Measurements from ENCODE around the gene PRDX6.
"Not testable (repeated sequence)": the region's sequence is repeated elsewhere in the genome, so short reads cannot be mapped to it uniquely, and the experiment has no call there.

The PRDX6 gene

DNA sequence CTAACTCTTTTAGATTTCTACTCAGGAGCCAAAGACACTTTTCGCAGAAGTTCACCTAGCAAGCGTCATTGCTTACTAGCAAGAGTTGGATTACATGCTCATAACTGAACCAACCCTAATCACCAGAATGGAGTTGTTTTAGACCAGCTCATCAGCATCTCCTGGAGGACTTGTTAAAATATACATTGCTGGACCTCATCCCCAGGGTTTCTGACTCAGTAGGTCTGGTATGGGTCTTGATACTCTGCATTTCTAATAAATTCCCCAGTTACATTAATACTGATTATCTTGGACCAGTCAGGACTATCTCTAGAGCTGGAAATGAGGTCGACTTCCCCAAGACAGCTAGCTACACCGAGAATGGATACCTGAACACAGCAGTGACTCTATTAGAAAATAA is 9.7 kb upstream of the PRDX6 start:
- no peak for TF ChIP-seq CTCF (IDR thresholded peaks at IDR 0.05; ENCODE audit: low read depth, low read length)
- H3K4me3 ChIP-seq (replicated peaks in 1 of 2; ENCODE audit: low read depth in 2 of 2, low read length in 2 of 2) = no peak overlapping the region
- DNase-seq (ENCODE audit: low read depth in 2 of 2) = peak in 1 of 2 donors; percentile 59

DNA sequence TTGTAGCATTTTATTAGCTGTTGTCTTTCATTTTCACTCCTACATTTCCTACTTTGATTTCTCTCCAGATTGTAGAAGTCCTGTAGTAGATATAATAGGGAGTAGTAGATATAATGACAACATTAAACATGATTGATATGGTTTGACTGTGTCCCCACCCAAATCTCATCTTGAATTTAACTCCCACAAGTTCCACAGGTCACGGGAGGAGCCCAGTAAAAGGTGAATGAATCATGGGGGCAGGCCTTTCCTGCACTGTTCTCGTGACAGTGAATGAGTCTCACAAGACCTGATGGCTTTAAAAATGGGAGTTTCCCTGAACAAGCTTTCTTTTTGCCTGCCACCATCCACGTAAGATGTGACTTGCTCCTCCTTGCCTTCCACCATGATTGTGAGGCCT is 7.5 kb upstream of the PRDX6 start:
- peak in 1 of 2 donors; percentile 12 for DNase-seq (ENCODE audit: low read depth in 2 of 2)
- no peak for TF ChIP-seq CTCF (IDR thresholded peaks at IDR 0.05; ENCODE audit: low read depth, low read length)
- H3K4me3 ChIP-seq (replicated peaks in 1 of 2; ENCODE audit: low read depth in 2 of 2, low read length in 2 of 2) = no peak overlapping the region

DNA sequence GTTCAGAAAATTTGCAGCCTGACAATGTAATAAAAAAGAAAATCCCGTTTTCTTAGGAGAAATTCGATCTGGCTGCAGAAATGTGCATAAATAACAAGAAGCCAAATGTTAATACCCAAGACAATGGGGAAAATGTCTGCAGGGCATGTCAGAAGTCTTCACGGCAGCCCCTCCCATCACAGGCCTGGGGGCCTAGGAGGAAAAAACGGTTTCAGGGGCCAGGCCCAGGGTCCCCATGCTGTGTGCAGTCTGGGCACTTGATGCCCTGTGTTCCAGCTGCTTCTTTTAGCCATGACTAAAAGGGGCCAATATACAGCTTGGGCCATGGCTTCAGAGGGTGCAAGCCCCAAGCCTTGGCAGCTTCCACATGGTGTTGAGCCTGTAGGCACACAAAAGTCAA is 6.5 kb upstream of the PRDX6 start:
- DNase-seq (ENCODE audit: low read depth in 2 of 2) = no peak
- TF ChIP-seq CTCF (IDR thresholded peaks at IDR 0.05; ENCODE audit: low read depth, low read length) = no peak
- H3K4me3 ChIP-seq (replicated peaks in 1 of 2; ENCODE audit: low read depth in 2 of 2, low read length in 2 of 2) = no peak overlapping the region

DNA sequence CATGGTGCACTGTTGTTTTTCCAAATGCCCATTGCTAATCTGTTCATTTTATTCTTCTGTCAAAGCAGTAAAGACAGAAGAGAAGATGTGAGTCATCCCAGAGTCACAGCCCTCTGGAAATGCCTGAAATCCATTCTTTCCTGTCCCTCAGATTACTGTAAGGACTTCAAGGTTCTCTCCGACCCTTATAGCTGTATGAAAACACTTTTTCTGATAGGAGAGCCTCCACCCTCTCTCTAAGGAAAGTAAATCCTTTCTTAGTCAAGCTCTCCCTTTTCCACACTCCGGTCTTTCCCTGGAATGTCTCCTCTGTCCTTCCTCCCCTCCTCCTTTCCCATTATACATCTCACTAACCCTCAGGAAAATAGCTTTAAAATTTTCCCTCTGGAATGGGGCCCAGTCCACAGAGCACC is 3.5 kb upstream of the PRDX6 start:
- no peak for TF ChIP-seq CTCF (IDR thresholded peaks at IDR 0.05; ENCODE audit: low read depth, low read length)
- DNase-seq (ENCODE audit: low read depth in 2 of 2) = peak; percentile 53 to 71
- H3K4me3 ChIP-seq (replicated peaks in 1 of 2; ENCODE audit: low read depth in 2 of 2, low read length in 2 of 2) = peak overlapping the region in 1 of 2 donors; percentile 6

DNA sequence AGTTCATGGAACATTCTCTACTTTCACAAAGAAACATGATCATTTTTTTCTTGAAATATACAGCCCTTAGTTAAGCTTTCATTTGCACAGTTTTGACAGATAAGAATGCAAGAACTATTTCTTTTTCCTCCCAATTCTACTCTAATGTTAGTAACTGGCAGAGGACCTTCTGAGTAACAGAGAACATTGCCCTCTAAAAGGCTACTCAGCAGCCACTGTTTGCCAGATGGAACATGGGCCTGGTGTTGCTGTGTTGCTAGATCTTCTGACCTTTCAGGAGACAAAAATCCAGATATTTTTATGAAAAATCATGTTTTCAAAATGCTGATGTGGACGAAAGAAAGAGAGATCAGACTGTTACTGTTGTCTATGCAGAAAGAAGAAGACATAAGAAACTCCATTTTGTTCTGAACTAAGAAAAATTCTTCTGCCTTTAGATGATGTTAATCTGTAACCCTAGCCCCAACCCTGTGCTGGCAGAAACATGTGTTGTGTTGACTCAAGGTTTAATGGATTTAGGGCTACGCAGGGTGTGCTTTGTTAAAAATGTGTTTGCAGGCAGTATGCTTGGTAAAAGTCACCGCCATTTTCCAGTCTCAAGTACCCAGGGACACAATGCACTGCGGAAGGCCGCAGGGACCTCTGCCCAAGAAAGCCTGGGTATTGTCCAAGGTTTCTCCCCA is 2.9 kb upstream of the PRDX6 start:
- no peak for TF ChIP-seq CTCF (IDR thresholded peaks at IDR 0.05; ENCODE audit: low read depth, low read length)
- no peak overlapping the region for H3K4me3 ChIP-seq (replicated peaks in 1 of 2; ENCODE audit: low read depth in 2 of 2, low read length in 2 of 2)
- peak in 1 of 2 donors; percentile 22 for DNase-seq (ENCODE audit: low read depth in 2 of 2)

GRCh38 chr1:173474780-173475421 is 2.2 kb upstream of the PRDX6 start:
- not testable (repeated sequence) for DNase-seq (ENCODE audit: low read depth in 2 of 2)
- H3K4me3 ChIP-seq (replicated peaks in 1 of 2; ENCODE audit: low read depth in 2 of 2, low read length in 2 of 2) = peak overlapping the region in 1 of 2 donors; percentile 5

DNA sequence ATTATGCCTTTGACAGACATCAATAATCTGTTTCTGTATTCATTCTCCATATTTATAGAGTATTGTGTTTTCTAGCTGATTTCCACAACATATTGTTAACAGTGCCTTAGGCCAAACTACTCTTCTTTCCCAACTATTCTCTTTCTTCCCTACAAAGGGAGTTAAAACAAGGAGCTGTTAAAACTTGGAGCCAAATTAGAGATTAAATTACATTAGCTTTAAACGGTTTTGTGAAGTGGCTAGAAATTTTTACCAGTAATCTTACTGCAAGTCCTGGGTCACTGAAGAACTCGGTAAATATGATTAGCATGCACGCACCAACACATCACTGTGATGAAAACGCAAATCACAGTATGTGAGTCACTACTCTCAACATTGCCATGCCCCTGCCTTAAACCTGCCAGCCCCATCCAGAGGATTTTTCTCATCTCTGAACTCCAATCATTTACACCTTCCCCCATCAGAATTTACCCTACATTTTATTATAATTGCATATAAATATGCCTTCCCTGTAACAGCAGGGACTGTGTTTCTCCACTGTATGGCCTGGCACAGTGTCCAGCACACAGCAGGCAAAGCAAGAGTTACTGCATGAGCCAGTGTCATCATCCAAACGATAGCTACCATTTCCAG is 1.5 kb upstream of the PRDX6 start:
- no peak for TF ChIP-seq CTCF (IDR thresholded peaks at IDR 0.05; ENCODE audit: low read depth, low read length)
- peak; percentile 65 to 84 for DNase-seq (ENCODE audit: low read depth in 2 of 2)
- H3K4me3 ChIP-seq (replicated peaks in 1 of 2; ENCODE audit: low read depth in 2 of 2, low read length in 2 of 2) = peak overlapping the region; percentile 69 to 76
